HEK293T (cell line): Measurements from ENCODE around the gene TPP2.

Experiments used
- CTBP1 ChIP-seq: fragments of 450-650 bp; IDR thresholded peaks from 2 replicates; pipeline ENCODE4 v1.6.1; 2016; ENCODE audit warnings: borderline replicate concordance
- ELF4 ChIP-seq: fragments of 450-650 bp; IDR thresholded peaks from 2 replicates; pipeline ENCODE4 v1.6.1; 2017; ENCODE audit warnings: antibody characterized with exemption
- FOXA1 ChIP-seq: fragments of 450-650 bp; IDR thresholded peaks from 2 replicates; pipeline ENCODE4 v1.6.1; 2016; ENCODE audit warnings: mild to moderate bottlenecking
- FOXK2 ChIP-seq: fragments of 450-650 bp; IDR thresholded peaks from 2 replicates; pipeline ENCODE4 v1.6.1; 2016; ENCODE audit warnings: mild to moderate bottlenecking
- FOXM1 ChIP-seq: fragments of 450-650 bp; IDR thresholded peaks from 2 replicates; pipeline ENCODE4 v1.6.1; 2017; ENCODE audit warnings: mild to moderate bottlenecking, borderline replicate concordance
- HDGF ChIP-seq: fragments of 450-650 bp; IDR thresholded peaks from 2 replicates; pipeline ENCODE4 v1.6.1; 2017; ENCODE audit warnings: antibody characterized with exemption, borderline replicate concordance
- L3MBTL2 ChIP-seq: fragments of 450-650 bp; conservative IDR thresholded peaks from 2 replicates; pipeline ENCODE4 v1.6.1; 2016; ENCODE audit warnings: mild to moderate bottlenecking
- NFRKB ChIP-seq: fragments of 450-650 bp; IDR thresholded peaks from 2 replicates; pipeline ENCODE4 v1.6.1; 2016; ENCODE audit warnings: mild to moderate bottlenecking, moderate library complexity
- PKNOX1 ChIP-seq: fragments of 450-650 bp; IDR thresholded peaks from 2 replicates; pipeline ENCODE4 v1.6.1; 2016
- SP1 ChIP-seq: fragments of 450-650 bp; IDR thresholded peaks from 2 replicates; pipeline ENCODE4 v1.6.1; 2017
- SUZ12 ChIP-seq: fragments of 450-650 bp; IDR thresholded peaks from 2 replicates; pipeline ENCODE4 v1.6.1; 2016; ENCODE audit warnings: mild to moderate bottlenecking
- TARDBP ChIP-seq: fragments of 450-650 bp; IDR thresholded peaks from 2 replicates; pipeline ENCODE4 v1.6.1; 2016

GRCh38 chr13:102708211-102708610 is 111.4 kb downstream of the TPP2 start:
- TF ChIP-seq FOXM1 (no peak), HDGF (no peak), FOXK2 (no peak), NFRKB (no peak), TARDBP (no peak), SUZ12 (no peak), FOXA1 (no peak), SP1 (no peak), ELF4 (no peak), CTBP1 (no peak), PKNOX1 (no peak), L3MBTL2 (no peak)
